GM18526 (cell line): Measurements from ENCODE around the gene ZNF536.

Experiments
- POLR2A ChIP-seq: IDR thresholded peaks from 3 replicates; pipeline ENCODE4 v1.6.1; 2011; ENCODE audit not compliant: insufficient read length; ENCODE audit errors: extremely low read depth

ZNF536 gene

GRCh38 chr19:30390356-30390988 is 18.3 kb downstream of the ZNF536 start:
- TF ChIP-seq POLR2A, result no peak

- TF ChIP-seq POLR2A, result no peak
Observed at GRCh38 chr19:30391052-30391451, 18.9 kb downstream of the ZNF536 start.

GRCh38 chr19:30391554-30392551 is 19.7 kb downstream of the ZNF536 start:
- no peak for TF ChIP-seq POLR2A

GRCh38 chr19:30393046-30393445 is 20.9 kb downstream of the ZNF536 start:
- TF ChIP-seq POLR2A, result no peak

- TF ChIP-seq POLR2A, result no peak
Observed at GRCh38 chr19:30393729-30394480, 21.7 kb downstream of the ZNF536 start.

- no peak for TF ChIP-seq POLR2A
Observed at GRCh38 chr19:30394481-30395151, 22.4 kb downstream of the ZNF536 start.

- TF ChIP-seq POLR2A, result no peak
Observed at GRCh38 chr19:30395283-30395682, 23.1 kb downstream of the ZNF536 start.

- no peak for TF ChIP-seq POLR2A
Observed at GRCh38 chr19:30401956-30402355, 29.8 kb downstream of the ZNF536 start.

- no peak for TF ChIP-seq POLR2A
Observed at GRCh38 chr19:30402436-30403202, 30.4 kb downstream of the ZNF536 start.

- TF ChIP-seq POLR2A, result no peak
Observed at GRCh38 chr19:30403203-30403985, 31.2 kb downstream of the ZNF536 start.

- TF ChIP-seq POLR2A, result no peak
Observed at GRCh38 chr19:30406220-30407067, 34.3 kb downstream of the ZNF536 start.

GRCh38 chr19:30407068-30407709 is 35.0 kb downstream of the ZNF536 start:
- no peak for TF ChIP-seq POLR2A

- TF ChIP-seq POLR2A, result no peak
Observed at GRCh38 chr19:30408734-30409301, 36.6 kb downstream of the ZNF536 start.
